Measurements from ENCODE around the gene FCN1.

FCN1 gene

GRCh38 chr9:134884492-134884891 lies 33.2 kb downstream of the FCN1 start:
- no peak overlapping the region for H2AFZ ChIP-seq (ENCODE audit: low read length)
- no peaks in the 10 kb centered on the region for H4K20me1 ChIP-seq (ENCODE audit: insufficient read depth, low read length)
- H3K36me3 ChIP-seq (replicated peaks; ENCODE audit: insufficient read depth, low read length): no peaks in the 10 kb centered on the region
- H3K4me2 ChIP-seq (ENCODE audit: low read depth, low read length): no peak overlapping the region
- DNase-seq: no peak
- no peak overlapping the region for H3K9ac ChIP-seq (ENCODE audit: low read length)
- H3K79me2 ChIP-seq (ENCODE audit: low read length): no peaks in the 10 kb centered on the region
- peaks cover 98% of the 10 kb centered on the region for H3K27me3 ChIP-seq (replicated peaks; ENCODE audit: insufficient read depth, low read length)
- no peaks in the 10 kb centered on the region for H3K9me2 ChIP-seq (replicated peaks; ENCODE audit: insufficient read depth, low read length)
- no peaks in the 10 kb centered on the region for H3K4me1 ChIP-seq (ENCODE audit: low read length)
- H3K4me3 ChIP-seq (ENCODE audit: low read length): no peak overlapping the region
- H3K27ac ChIP-seq (ENCODE audit: low read length): no peak overlapping the region
- no peaks in the 10 kb centered on the region for H3F3A ChIP-seq (ENCODE audit: insufficient read depth, low read length)
- H3K9me3 ChIP-seq (replicated peaks; ENCODE audit: insufficient read depth, low read length): no peaks in the 10 kb centered on the region
- TF ChIP-seq EZH2 (optimal IDR thresholded peaks at IDR 0.05; ENCODE audit: low read depth, low read length): no peak
- no peak for TF ChIP-seq EZH2phosphoT487 (IDR thresholded peaks at IDR 0.05; ENCODE audit: low read length)
- TF ChIP-seq CTCF (IDR thresholded peaks at IDR 0.05; ENCODE audit: low read length): no peak

GRCh38 chr9:134883040-134883782 lies 34.5 kb downstream of the FCN1 start:
- Histone ChIP-seq H3K9me3 (replicated peaks; ENCODE audit: insufficient read depth, low read length) (no peaks in the 10 kb centered on the region), H3K79me2 (ENCODE audit: low read length) (no peaks in the 10 kb centered on the region), H2AFZ (ENCODE audit: low read length) (no peak overlapping the region), H4K20me1 (ENCODE audit: insufficient read depth, low read length) (no peaks in the 10 kb centered on the region), H3K4me2 (ENCODE audit: low read depth, low read length) (no peak overlapping the region), H3K36me3 (replicated peaks; ENCODE audit: insufficient read depth, low read length) (no peaks in the 10 kb centered on the region), H3K27ac (ENCODE audit: low read length) (no peak overlapping the region), H3F3A (ENCODE audit: insufficient read depth, low read length) (no peaks in the 10 kb centered on the region), H3K9me2 (replicated peaks; ENCODE audit: insufficient read depth, low read length) (no peaks in the 10 kb centered on the region), H3K9ac (ENCODE audit: low read length) (no peak overlapping the region), H3K4me1 (ENCODE audit: low read length) (no peaks in the 10 kb centered on the region), H3K27me3 (replicated peaks; ENCODE audit: insufficient read depth, low read length) (peaks cover 98% of the 10 kb centered on the region), H3K4me3 (ENCODE audit: low read length) (no peak overlapping the region)
- TF ChIP-seq EZH2 (optimal IDR thresholded peaks at IDR 0.05; ENCODE audit: low read depth, low read length) (no peak), EZH2phosphoT487 (IDR thresholded peaks at IDR 0.05; ENCODE audit: low read length) (no peak), CTCF (IDR thresholded peaks at IDR 0.05; ENCODE audit: low read length) (no peak)
- no peak for DNase-seq

- H3K4me1 ChIP-seq (ENCODE audit: low read length): no peaks in the 10 kb centered on the region
- no peak overlapping the region for H3K9ac ChIP-seq (ENCODE audit: low read length)
- no peak for DNase-seq
- H3K27me3 ChIP-seq (replicated peaks; ENCODE audit: insufficient read depth, low read length): peaks cover 98% of the 10 kb centered on the region
- no peak overlapping the region for H3K27ac ChIP-seq (ENCODE audit: low read length)
- no peaks in the 10 kb centered on the region for H4K20me1 ChIP-seq (ENCODE audit: insufficient read depth, low read length)
- no peak overlapping the region for H3K4me3 ChIP-seq (ENCODE audit: low read length)
- no peak for TF ChIP-seq EZH2 (optimal IDR thresholded peaks at IDR 0.05; ENCODE audit: low read depth, low read length)
- no peak for TF ChIP-seq EZH2phosphoT487 (IDR thresholded peaks at IDR 0.05; ENCODE audit: low read length)
- TF ChIP-seq CTCF (IDR thresholded peaks at IDR 0.05; ENCODE audit: low read length): no peak
- no peaks in the 10 kb centered on the region for H3K79me2 ChIP-seq (ENCODE audit: low read length)
- no peaks in the 10 kb centered on the region for H3K36me3 ChIP-seq (replicated peaks; ENCODE audit: insufficient read depth, low read length)
- H2AFZ ChIP-seq (ENCODE audit: low read length): no peak overlapping the region
- H3K9me2 ChIP-seq (replicated peaks; ENCODE audit: insufficient read depth, low read length): no peaks in the 10 kb centered on the region
- H3K4me2 ChIP-seq (ENCODE audit: low read depth, low read length): no peak overlapping the region
- no peaks in the 10 kb centered on the region for H3K9me3 ChIP-seq (replicated peaks; ENCODE audit: insufficient read depth, low read length)
- H3F3A ChIP-seq (ENCODE audit: insufficient read depth, low read length): no peaks in the 10 kb centered on the region
Observed at GRCh38 chr9:134882204-134882785, 35.4 kb downstream of the FCN1 start.
